GM21360 (cell line): ENCODE data around the gene ZNF385D.

Experiments
- ATAC-seq: cut with Tn5 transposase; IDR thresholded peaks from one replicate; pipeline ENCODE4 v1.9.1; 2021; ENCODE audit warnings: mild to moderate bottlenecking, moderate library complexity; ENCODE audit not compliant: unreplicated experiment

Gene ZNF385D

DNA sequence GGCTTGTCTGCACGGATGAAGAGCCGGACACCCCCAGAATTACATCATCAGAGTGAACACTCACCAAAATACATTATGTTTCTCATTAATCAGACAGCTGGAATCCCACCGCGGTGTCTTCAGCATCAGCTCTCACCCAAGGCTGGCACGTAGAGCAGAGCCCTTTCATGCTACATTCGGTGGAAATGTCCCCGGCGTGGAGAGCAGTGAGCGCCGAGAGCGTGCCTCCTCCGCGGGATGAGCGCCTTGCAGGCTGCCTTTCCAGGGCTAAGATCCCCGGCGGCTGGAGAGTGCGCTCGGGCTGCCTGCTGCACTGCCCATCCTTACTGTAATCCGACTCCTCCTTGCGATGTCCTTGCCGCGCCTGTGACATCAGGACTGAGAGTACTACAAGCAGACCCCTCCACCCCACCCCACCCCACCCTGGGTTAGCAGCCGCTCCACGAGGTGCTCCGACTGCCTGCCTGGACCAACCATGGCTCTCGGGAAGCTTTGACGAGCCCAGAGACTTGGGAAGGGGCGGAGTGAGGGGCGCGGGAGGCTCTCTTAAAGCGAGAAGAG, at the start of gene ZNF385D:
TSS of gene ZNF385D (minus strand) at position 380 of the 561 bp plus-strand sequence. CDS start at position 86, 294 bp downstream.
- no peak for ATAC-seq

- no peak for ATAC-seq
Measured at GRCh38 chr3:21798356-21799088, 47.5 kb upstream of the ZNF385D start.

DNA sequence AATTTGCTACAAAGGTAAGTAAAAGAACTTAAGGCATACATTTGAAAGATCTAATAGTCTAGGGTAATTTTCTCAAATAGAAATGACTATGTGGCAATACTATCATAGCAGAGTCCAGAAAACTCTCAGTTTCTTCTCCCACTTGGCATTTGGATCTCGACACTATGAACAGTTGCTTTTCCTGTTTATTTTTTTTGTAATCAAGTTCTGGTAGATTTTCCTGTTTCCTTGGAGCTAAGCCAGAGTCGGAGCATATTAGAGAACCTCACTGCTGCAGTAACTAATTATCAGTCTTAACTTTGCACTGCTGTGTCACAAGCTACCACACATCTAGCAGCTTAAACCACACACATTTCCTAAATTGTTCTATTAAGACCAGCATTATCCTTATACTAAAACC, 44.9 kb upstream of the ZNF385D start:
- ATAC-seq, result no peak

DNA sequence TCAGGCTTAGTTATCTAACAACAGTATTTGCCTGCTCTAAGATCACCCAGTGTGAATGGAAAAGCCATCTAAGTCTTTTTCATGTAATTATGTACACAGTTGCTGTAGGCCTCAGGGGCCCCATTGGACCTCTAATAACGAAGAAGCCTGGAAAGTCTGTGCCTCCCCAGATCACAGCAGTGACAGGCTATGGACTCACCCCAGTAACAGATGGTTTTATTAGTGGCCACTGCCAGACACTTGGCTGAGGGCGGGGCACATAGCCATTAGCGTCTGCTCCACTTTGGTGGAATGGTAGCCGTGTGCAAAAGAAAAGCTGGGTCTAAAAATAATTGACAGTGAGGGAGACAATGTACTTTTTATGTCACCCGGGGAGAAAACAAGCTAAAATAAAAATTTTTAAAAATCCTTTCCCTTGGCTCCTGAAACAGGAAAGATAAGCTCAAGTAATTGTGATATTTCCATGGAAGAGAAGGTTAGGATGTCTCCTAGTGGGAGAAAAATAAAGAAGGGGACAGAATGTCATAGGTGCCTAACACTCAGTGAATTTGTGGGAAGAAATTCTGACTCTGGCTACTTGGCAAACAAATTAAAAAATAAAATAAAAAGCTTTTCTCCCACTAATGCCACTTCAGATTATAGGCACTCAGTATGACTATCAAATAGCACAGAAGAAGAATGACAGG, 44.3 kb upstream of the ZNF385D start:
- no peak for ATAC-seq

DNA sequence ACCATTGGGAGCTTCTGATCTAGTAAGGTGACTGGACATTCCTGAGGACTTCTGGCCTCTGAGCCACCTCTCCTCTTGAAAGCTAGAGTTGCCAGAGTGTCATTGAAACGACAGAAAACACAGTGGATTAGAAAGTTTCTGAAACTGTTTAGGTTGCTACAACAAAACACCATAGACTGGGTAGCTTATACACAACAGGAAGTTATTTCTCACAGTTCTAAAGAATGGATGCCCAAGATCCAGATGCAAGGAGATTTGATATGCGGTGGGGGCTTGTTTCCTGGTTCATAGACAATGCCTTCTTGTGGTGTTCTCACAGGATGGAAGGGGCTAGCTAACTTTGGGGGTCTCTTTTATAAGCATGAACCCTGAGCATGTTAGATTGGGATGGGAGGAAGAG, 43.3 kb upstream of the ZNF385D start:
- no peak for ATAC-seq

- no peak for ATAC-seq
Measured at GRCh38 chr3:21792176-21792575, 41.2 kb upstream of the ZNF385D start.

GRCh38 chr3:21791356-21791755, 40.3 kb upstream of the ZNF385D start:
- ATAC-seq, result no peak

- no peak for ATAC-seq
Measured at GRCh38 chr3:21790466-21790865, 39.5 kb upstream of the ZNF385D start.

- ATAC-seq, result no peak
Measured at GRCh38 chr3:21789730-21790129, 38.7 kb upstream of the ZNF385D start.

GRCh38 chr3:21786438-21786797, 35.4 kb upstream of the ZNF385D start:
- no peak for ATAC-seq

DNA sequence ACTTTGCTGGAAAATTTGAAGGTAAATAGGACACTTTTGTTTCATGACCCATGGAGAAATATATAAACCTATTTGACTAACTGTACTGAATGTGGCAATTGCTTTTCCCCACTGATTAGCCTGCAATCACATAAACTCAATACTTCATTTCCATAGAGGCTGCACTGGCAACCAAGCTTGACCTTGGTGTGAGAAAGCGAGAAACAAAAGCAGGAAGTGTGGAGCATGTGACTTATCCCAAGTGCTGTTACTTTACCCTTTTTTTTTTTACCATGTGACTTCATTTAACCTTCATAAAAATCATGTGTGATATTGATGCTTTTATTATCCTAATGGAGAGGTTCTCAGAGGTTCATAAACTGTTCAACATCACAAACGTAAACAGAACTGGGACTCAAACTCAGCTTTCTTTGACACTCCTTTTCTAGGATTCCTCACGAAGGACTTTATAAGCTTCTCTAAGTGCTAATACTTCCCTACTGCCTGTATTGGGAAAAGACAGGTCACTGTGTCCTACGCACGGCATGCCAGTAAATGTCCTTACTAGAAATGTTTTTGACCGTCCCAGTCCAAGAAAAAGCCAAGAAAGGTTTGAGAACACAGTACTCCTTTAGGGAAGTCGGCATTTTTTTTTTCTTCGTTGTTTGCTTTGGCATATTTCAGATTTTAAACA, 34.9 kb upstream of the ZNF385D start:
- ATAC-seq, result no peak

DNA sequence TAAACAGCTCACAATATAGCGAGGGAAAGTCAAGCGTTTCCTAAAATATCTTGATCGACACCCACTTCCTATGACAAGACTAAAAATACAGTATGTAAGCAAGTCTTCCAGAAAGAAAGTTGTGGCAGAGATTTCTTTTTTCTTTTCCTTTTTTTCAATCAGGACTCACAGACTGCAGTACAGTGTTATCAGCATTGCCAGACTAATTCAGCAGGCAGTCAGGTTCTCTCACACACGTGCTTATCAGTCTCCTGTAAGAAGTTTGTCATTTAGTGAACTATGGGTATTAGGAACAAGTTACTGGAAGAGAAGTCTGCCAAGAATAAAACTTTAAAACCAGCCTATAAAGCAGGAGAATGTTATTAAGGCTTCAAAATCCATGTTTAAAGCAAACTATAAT, 32.8 kb upstream of the ZNF385D start:
- no peak for ATAC-seq

DNA sequence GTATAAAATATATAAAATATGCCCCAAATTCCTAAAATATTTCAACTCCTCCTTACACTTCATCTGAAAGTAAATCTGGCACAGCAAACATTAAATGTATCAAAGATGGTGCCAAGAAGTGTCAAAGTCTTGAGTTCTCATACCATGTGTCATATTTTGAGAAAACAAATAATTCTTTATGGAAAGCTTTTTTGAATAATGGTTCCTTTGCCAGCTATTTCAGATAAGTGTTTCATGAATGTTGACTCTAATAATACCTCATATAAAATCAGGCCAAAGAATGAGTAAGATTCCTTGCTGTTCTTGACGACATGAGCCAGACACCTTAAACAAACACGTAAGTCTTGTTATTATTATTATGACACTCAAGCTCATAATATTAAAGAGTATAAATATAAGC, 30.3 kb upstream of the ZNF385D start:
- ATAC-seq, result no peak

DNA sequence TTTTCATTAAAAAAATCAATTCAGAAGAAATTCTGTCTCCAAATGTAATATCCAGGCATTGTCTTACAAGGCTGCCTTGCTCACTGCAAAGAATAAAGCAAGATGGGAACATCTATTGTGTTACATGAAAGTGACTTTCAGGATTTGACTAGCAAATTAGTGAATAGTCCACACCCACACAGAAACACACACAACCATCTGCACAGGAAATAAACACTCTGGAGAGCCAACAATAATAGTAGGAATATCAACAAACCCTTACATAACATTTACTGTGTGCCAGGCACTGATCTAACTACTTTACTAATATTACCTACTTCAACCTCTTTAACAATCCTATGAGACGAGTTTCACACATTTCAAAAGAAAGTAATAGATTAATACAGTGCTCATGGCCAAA, 28.9 kb upstream of the ZNF385D start:
- no peak for ATAC-seq

DNA sequence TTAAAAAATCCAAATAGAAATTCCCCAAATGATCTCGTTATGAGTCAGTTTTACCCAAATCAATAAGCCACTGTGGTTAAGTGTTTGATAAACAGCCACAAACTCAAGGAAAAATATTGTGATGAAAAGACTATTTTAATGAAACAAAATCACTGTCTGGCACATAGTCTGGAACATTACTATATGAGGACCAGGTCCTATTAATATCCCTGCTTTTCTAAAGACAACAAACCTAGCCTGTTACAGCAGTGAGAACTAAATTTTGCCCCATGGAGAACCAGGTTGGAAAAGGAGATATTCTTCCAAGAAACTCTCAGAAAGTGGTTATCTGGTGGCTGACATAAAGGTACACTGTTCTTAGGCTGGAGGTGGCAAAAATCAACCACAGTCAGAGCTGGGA, 27.7 kb upstream of the ZNF385D start:
- no peak for ATAC-seq

GRCh38 chr3:21777821-21778220, 26.8 kb upstream of the ZNF385D start:
- ATAC-seq, result no peak

- ATAC-seq, result no peak
Measured at GRCh38 chr3:21766002-21766401, 15.0 kb upstream of the ZNF385D start.

- ATAC-seq, result no peak
Measured at GRCh38 chr3:21755896-21756295, 4.9 kb upstream of the ZNF385D start.

DNA sequence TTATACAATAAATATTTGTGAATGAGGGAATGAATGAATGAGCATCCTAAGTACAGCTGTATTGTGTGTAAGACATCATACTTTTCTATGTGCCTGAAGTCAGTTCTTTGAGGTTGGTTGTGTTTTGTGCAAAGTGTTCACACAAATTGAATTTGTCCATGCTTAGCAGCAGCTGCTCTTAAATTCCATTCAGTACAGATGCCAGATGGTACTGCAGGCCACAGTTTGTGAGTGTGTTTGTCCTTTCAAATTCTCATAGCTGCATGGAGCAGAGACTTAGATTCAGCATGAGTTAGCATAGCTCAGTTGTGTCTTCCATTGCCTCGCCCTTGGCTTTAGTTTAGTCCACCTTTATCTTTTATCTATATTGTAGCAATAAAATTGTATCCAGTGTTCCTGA, 3.8 kb upstream of the ZNF385D start:
- no peak for ATAC-seq

DNA sequence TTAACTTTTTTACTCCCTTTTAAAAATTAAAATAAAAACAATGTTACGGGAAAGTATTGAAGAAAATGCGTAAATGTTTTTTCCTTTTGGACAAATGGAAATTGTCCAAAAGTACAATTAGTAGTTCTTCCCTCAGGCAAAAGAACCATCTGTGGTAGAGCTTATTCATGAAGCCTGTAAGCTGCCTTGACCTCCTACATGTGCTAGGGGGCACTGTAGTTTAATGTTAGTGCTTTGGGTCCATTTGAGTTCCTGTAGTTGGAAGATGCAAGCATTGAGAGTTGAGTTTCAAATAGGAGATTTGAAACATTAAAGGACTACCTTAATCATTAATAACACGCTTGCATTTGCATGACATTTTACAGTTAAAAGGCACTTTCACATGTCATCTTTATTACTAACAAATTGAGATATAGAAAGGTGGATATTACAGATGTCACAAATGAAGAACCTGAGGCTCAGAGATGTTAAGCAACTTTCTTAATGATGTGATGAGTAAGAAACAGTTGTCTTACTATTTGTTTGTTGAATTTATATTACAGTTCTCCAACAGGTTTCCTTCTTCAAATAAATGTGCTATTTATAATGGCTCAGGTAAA, 1.8 kb upstream of the ZNF385D start:
- no peak for ATAC-seq

- ATAC-seq, result no peak
Measured at GRCh38 chr3:21751886-21752285, 876 bp upstream of the ZNF385D start.
